ENCODE results near the gene PDSS2. TPM values are rescaled to one million over a fixed set of nuclear protein-coding genes. Genes with fewer than 3 reads are reported as not detected.

The PDSS2 gene
- total RNA-seq, 4 donors from 2014 or later = 2.3 to 16.9 (median 10.7) TPM

DNA sequence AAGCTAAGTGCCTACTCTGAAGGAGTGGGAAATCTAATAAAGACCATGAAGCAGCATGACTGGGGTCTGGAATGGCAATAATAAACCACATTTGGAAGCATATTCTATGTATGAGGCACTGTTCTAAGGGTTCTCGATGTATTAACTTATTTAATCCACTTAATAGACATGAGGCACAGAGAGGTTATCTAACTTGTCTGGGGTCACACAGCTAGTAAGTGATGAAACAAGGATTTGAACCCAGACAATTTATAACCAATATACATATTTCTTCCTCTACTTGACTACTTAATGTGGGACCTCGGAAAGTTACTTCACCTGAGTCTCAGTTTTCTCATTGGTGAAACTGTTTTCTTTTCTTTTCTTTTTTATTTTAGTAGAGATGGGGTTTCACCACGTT, 131.3 kb downstream of the PDSS2 start:
- no peaks in the 10 kb centered on the region for H3K9me3 ChIP-seq
- H3K36me3 ChIP-seq = no peaks in the 10 kb centered on the region
- DNase-seq = no peak
- intact Hi-C loops (cut with DNase I; ENCODE audit: low total_unique reads) = no loop called here
- H3K4me1 ChIP-seq = no peaks in the 10 kb centered on the region
- H3K4me3 ChIP-seq = no peak overlapping the region
- TF ChIP-seq, protein P1, sequence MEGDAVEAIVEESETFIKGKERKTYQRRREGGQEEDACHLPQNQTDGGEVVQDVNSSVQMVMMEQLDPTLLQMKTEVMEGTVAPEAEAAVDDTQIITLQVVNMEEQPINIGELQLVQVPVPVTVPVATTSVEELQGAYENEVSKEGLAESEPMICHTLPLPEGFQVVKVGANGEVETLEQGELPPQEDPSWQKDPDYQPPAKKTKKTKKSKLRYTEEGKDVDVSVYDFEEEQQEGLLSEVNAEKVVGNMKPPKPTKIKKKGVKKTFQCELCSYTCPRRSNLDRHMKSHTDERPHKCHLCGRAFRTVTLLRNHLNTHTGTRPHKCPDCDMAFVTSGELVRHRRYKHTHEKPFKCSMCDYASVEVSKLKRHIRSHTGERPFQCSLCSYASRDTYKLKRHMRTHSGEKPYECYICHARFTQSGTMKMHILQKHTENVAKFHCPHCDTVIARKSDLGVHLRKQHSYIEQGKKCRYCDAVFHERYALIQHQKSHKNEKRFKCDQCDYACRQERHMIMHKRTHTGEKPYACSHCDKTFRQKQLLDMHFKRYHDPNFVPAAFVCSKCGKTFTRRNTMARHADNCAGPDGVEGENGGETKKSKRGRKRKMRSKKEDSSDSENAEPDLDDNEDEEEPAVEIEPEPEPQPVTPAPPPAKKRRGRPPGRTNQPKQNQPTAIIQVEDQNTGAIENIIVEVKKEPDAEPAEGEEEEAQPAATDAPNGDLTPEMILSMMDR (IDR thresholded peaks at IDR 0.05) = no peak
- no peak for TF ChIP-seq POLR2A (IDR thresholded peaks at IDR 0.05)
- H3K27ac ChIP-seq = no peak overlapping the region
- H3K27me3 ChIP-seq = no peaks in the 10 kb centered on the region

GRCh38 chr6:107323133-107323785, 136.1 kb downstream of the PDSS2 start:
- intact Hi-C loops (cut with DNase I; ENCODE audit: low total_unique reads) = no loop called here

DNA sequence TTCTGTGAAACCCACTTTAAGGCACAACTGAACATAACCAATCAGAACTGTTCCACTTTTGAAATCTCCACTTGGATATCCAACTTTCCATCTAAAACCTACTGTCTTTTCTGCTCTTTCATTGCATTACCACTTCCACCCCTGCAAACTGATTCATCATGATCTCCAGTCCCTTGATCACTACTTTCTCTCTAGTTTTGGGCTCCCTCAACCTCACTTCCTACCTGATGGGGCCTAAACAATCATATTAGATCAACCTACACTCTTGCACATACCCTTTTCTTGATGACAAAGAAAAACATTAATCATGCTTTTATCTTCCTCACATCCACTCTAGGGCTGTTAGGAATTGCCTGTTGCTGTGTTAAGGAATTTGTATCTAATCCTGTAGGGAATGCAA, 137.6 kb downstream of the PDSS2 start:
- no peaks in the 10 kb centered on the region for H3K4me1 ChIP-seq
- intact Hi-C loops (cut with DNase I; ENCODE audit: low total_unique reads) = no loop called here
- TF ChIP-seq, protein P1 (IDR thresholded peaks at IDR 0.05) = no peak
- TF ChIP-seq POLR2A (IDR thresholded peaks at IDR 0.05) = no peak
- H3K9me3 ChIP-seq = no peaks in the 10 kb centered on the region
- no peak overlapping the region for H3K4me3 ChIP-seq
- no peaks in the 10 kb centered on the region for H3K36me3 ChIP-seq
- no peaks in the 10 kb centered on the region for H3K27me3 ChIP-seq
- DNase-seq = no peak
- no peak overlapping the region for H3K27ac ChIP-seq

More at GRCh38 chr6:107323133-107323785, 136.1 kb downstream of the PDSS2 start:
- no peak overlapping the region for H3K4me3 ChIP-seq
- H3K27me3 ChIP-seq = no peaks in the 10 kb centered on the region
- H3K36me3 ChIP-seq = no peaks in the 10 kb centered on the region
- no peaks in the 10 kb centered on the region for H3K4me1 ChIP-seq
- H3K9me3 ChIP-seq = no peaks in the 10 kb centered on the region
- H3K27ac ChIP-seq = no peak overlapping the region
- TF ChIP-seq, protein P1 (IDR thresholded peaks at IDR 0.05) = no peak
- no peak for TF ChIP-seq POLR2A (IDR thresholded peaks at IDR 0.05)
- DNase-seq = no peak

GRCh38 chr6:107319906-107320530, 139.3 kb downstream of the PDSS2 start:
- Histone ChIP-seq H3K27me3 (no peaks in the 10 kb centered on the region), H3K36me3 (no peaks in the 10 kb centered on the region), H3K9me3 (no peaks in the 10 kb centered on the region), H3K4me3 (no peak overlapping the region), H3K4me1 (no peaks in the 10 kb centered on the region), H3K27ac (no peak overlapping the region)
- no peak for DNase-seq
- intact Hi-C loops (cut with DNase I; ENCODE audit: low total_unique reads) = no loop called here
- TF ChIP-seq, protein P1 (IDR thresholded peaks at IDR 0.05) = no peak
- TF ChIP-seq POLR2A (IDR thresholded peaks at IDR 0.05) = no peak

- intact Hi-C loops (cut with DNase I; ENCODE audit: low total_unique reads) = no loop called here
- Histone ChIP-seq H3K27me3 (no peaks in the 10 kb centered on the region), H3K4me3 (no peak overlapping the region), H3K27ac (no peak overlapping the region), H3K4me1 (no peaks in the 10 kb centered on the region), H3K36me3 (no peaks in the 10 kb centered on the region), H3K9me3 (no peaks in the 10 kb centered on the region)
- TF ChIP-seq POLR2A (IDR thresholded peaks at IDR 0.05) = no peak
- TF ChIP-seq, protein P1 (IDR thresholded peaks at IDR 0.05) = peak in 2 of 4 experiments; percentile 18 to 34
- peak; percentile 16 to 18 for DNase-seq
These were observed 141.1 kb downstream of the PDSS2 start for GRCh38 chr6:107318100-107318736.
